Epithelial cell of esophagus (primary cell): ENCODE data around the gene HEBP1.

ENCODE experiments used
- DNase-seq: peaks from one replicate; pipeline ENCODE4 v3.0.0; 2010; ENCODE audit warnings: low read depth
- H3K4me3 ChIP-seq: 2 replicates; pipeline ENCODE4 v1.5.1; 2011; ENCODE audit warnings: mild to moderate bottlenecking, low read length, control low read depth
- TF ChIP-seq, protein P1 (sequence below): IDR thresholded peaks from 2 replicates; pipeline ENCODE4 v1.5.1; 2011; ENCODE audit warnings: low read depth, mild to moderate bottlenecking, low read length, control low read depth, inconsistent platforms; ENCODE audit not compliant: insufficient read depth; ENCODE audit errors: missing control alignments

Gene HEBP1

DNA sequence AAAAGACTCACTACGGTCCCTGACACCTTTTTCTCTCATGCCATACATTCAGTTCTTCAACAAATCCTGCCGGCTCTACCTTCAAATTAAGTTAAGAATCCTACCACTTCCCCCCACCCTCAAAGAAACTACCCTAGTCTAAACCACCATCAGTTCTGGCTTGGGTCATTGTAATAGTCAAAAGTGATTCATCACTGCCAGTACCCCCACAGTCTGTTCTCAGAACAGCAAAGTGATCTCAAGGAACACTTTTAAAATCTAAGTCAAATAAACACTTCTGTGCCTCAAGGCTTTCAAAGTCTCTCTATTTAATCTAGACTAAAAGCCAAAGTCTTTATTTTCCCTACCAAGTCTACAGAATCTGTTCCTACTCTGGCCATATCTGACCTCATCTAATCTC, 32.1 kb upstream of the HEBP1 start:
- TF ChIP-seq, protein P1, sequence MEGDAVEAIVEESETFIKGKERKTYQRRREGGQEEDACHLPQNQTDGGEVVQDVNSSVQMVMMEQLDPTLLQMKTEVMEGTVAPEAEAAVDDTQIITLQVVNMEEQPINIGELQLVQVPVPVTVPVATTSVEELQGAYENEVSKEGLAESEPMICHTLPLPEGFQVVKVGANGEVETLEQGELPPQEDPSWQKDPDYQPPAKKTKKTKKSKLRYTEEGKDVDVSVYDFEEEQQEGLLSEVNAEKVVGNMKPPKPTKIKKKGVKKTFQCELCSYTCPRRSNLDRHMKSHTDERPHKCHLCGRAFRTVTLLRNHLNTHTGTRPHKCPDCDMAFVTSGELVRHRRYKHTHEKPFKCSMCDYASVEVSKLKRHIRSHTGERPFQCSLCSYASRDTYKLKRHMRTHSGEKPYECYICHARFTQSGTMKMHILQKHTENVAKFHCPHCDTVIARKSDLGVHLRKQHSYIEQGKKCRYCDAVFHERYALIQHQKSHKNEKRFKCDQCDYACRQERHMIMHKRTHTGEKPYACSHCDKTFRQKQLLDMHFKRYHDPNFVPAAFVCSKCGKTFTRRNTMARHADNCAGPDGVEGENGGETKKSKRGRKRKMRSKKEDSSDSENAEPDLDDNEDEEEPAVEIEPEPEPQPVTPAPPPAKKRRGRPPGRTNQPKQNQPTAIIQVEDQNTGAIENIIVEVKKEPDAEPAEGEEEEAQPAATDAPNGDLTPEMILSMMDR = no peak
- no peak for DNase-seq

GRCh38 chr12:13030541-13031291, 30.7 kb upstream of the HEBP1 start:
- TF ChIP-seq, protein P1 = no peak
- H3K4me3 ChIP-seq = no peak overlapping the region

More for the DNA sequence above, 32.1 kb upstream of the HEBP1 start:
- no peak overlapping the region for H3K4me3 ChIP-seq

DNA sequence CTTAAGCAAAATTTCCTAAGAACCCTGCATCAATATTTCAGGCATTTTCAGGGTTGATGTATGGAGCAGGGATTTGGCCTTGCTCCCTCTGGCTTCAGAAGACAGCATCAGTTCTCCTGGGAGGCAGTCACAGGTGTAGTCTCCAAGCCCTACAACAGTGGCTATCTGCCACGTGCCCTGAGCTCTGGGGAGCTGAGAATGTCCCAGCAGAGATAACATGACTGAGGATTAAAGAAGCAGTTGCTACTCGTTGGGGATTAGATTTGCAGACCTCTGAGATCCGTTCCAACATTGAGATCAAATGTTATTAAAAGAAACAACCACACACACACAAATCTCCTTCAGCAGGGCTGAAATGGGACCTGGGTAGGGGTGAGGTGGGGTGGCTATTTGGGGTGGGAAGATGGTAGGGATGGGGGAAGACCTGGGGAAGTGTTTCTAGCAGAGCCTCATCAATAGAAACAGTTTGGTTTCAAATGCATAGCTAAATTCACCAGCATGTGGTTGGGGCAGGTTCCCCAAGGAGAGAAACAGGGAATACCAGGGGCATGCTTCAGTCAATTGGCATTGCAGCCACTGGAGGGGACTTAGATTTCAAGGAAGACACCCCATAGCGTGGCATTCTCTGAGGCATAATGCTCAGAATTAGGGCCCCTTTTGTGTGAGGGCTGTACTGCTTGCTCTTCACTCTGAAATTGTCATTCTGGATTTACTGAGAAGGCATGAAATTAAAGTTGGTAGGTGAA, 28.9 kb upstream of the HEBP1 start:
- H3K4me3 ChIP-seq = no peak overlapping the region
- DNase-seq = no peak
- TF ChIP-seq, protein P1 = no peak

More at GRCh38 chr12:13030541-13031291, 30.7 kb upstream of the HEBP1 start:
- DNase-seq = no peak

DNA sequence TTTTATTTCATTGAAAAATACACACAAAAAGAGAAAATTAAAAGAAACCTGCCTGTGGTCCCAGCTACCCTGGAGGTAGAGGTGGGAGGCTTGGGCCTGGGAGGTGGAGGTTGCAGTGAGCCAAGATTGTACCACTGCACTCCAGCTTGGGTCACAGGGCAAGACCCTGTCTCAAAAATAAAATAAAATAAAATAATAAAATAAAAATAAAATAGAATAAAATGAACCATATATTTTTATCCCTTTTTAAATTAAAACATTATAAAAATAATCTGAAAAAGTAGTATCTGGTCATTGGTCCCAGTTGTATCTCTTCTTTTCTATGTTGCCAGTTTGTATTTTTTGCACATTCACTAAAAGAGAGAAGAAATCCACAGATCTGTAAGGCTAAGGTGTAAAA, 27.4 kb upstream of the HEBP1 start:
- DNase-seq = no peak
- H3K4me3 ChIP-seq = no peak overlapping the region
- TF ChIP-seq, protein P1 = no peak

DNA sequence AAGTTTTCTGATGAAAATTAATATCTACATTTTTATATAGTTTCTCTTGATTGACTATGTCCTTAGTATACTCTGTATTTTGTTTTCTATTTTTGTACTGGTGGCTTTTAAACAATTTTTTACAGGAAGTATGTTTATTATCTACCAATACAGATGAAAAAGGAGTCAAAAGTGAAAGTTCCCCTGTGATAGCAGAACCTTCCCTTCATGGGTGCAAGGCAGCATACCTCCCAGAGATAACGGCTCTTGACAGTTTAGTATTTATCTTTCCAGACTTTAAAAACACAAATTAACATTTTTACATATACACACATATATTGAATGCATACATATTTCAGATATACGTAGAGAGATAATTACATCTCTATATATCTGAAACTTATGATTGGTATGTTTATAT, 27.0 kb upstream of the HEBP1 start:
- H3K4me3 ChIP-seq = no peak overlapping the region
- DNase-seq = no peak
- TF ChIP-seq, protein P1 = no peak

DNA sequence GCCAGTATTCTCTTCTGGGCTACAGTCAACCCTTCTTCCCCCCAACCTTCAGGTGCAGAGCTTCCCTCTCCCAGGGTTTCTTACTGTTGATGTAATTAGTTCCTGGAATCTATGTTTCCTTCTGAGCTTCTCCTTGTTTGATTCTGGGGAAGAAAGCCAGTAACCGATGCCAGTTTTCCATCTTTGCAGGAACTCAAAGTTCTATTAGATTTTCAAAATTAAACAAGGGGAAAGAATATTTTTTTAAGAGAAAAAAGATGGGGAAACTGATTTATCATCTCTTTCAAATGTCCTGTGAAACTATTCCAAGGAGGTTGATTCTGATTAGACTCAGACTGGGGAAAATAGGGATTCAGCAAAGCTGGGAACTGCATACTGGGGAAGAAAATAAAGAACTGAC, 26.2 kb upstream of the HEBP1 start:
- TF ChIP-seq, protein P1 = no peak
- no peak for DNase-seq
- no peak overlapping the region for H3K4me3 ChIP-seq
